LNCAP (cell line): ENCODE results near the gene SIDT1.

Experiments used
- TF ChIP-seq, protein P1 (sequence below): fragments of 450-650 bp; IDR thresholded peaks from 2 replicates; pipeline ENCODE4 v1.5.1; 2017; ENCODE audit warnings: mild to moderate bottlenecking

Gene SIDT1

GRCh38 chr3:113532698-113533533 is 561 bp downstream of the SIDT1 start:
- TF ChIP-seq, protein P1, sequence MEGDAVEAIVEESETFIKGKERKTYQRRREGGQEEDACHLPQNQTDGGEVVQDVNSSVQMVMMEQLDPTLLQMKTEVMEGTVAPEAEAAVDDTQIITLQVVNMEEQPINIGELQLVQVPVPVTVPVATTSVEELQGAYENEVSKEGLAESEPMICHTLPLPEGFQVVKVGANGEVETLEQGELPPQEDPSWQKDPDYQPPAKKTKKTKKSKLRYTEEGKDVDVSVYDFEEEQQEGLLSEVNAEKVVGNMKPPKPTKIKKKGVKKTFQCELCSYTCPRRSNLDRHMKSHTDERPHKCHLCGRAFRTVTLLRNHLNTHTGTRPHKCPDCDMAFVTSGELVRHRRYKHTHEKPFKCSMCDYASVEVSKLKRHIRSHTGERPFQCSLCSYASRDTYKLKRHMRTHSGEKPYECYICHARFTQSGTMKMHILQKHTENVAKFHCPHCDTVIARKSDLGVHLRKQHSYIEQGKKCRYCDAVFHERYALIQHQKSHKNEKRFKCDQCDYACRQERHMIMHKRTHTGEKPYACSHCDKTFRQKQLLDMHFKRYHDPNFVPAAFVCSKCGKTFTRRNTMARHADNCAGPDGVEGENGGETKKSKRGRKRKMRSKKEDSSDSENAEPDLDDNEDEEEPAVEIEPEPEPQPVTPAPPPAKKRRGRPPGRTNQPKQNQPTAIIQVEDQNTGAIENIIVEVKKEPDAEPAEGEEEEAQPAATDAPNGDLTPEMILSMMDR = 0 out of 2 replicates have a peak, but pooled peaks have one; percentile 11

- TF ChIP-seq, protein P1 = no peak
Measured at GRCh38 chr3:113533534-113533892, 1.2 kb downstream of the SIDT1 start.

DNA sequence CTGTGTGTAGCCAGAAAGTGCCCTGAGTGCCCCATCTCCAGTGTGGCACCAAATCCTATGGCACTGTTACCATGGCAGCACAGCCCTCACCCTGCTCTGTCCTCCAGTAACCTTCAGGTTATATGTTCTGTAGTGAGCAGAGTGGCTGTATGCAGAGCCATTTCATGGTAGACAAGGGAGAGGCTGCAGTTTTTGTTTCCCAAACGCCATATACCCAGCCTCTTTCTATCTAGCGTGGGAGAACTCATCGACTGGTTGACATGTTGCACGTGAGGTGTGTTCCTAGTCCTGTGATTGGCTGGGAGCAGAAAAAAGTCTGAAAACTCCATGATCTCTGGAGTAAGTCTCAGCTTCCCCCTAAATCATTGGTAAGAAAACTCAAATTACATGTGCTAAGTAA is 2.0 kb downstream of the SIDT1 start:
- TF ChIP-seq, protein P1 = no peak

DNA sequence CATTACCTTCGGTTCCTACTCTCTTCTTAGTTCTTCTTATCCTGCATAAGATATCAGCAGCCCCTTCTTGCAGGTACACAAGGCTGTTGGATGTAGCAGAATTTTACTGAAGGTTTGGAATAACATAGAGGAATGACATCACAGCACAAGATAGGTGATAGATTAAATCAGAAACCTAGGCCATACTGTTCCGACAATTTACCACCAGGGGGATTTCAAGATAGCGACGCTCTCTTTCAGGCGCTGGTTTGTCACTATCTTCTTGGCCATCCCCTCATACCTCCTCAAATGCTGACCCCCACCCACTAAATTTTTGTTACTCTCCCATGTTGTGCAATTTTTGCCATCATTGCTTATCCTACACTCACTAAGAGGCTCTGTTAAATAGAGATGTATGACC is 3.5 kb downstream of the SIDT1 start:
- TF ChIP-seq, protein P1 = peak; percentile 17; the same call in 1 of the 2 replicates

DNA sequence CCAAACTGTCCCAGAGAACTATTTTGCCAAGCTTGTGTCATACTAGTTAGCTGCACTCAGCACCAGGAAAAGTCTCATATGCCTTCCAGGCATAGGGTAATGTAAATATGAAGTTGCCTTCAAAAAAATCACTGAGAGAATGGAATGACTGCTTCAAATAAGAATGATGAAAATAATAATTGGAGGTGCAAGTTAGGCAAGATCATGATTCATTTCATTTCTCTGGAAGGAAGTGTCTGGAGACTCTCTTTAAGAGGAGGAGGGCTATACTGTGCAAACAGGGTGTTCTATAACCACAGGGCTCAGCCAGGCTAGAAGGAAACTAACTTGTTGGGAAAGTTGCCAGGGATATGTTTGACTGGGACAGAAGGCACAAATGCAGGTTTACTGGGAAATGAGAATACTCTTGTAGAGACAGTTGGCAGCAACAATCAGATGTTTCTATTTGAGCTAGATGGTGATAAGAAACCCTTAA is 4.3 kb downstream of the SIDT1 start:
- TF ChIP-seq, protein P1 = no peak

- TF ChIP-seq, protein P1 = no peak
Measured at GRCh38 chr3:113537155-113537554, 4.8 kb downstream of the SIDT1 start.

- TF ChIP-seq, protein P1 = no peak
Measured at GRCh38 chr3:113541519-113541918, 9.2 kb downstream of the SIDT1 start.
